ENCODE results near the gene ABCB9.
"Not testable (repeated sequence)": the region's sequence is repeated elsewhere in the genome, so short reads cannot be mapped to it uniquely, and the experiment has no call there.

Gene ABCB9

GRCh38 chr12:122965851-122966742, at the start of gene ABCB9:
ABCB9 (minus strand) TSS chr12:122966463; CDS start chr12:122960235, 6,228 bp downstream.
- peak; percentile 85 for DNase-seq

DNA sequence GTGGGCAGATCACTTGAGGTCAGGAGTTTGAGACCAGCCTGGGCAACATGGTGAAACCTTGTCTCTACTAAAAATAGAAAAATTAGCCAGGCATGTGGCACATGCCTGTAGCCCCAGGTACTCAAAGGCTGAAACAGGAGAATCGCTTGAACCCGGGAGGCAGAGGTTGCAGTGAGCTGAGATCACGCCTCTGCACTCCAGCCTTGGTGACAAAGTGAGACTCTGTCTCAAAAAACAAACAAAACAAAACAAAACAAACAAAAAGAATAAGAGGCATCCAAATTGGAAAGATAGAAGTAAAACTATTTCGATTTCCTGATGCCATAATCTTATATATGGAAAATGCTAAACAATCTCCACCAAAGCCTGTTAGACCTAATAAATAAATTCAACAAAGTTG, 48.2 kb upstream of the ABCB9 start:
- DNase-seq, result not testable (repeated sequence)

DNA sequence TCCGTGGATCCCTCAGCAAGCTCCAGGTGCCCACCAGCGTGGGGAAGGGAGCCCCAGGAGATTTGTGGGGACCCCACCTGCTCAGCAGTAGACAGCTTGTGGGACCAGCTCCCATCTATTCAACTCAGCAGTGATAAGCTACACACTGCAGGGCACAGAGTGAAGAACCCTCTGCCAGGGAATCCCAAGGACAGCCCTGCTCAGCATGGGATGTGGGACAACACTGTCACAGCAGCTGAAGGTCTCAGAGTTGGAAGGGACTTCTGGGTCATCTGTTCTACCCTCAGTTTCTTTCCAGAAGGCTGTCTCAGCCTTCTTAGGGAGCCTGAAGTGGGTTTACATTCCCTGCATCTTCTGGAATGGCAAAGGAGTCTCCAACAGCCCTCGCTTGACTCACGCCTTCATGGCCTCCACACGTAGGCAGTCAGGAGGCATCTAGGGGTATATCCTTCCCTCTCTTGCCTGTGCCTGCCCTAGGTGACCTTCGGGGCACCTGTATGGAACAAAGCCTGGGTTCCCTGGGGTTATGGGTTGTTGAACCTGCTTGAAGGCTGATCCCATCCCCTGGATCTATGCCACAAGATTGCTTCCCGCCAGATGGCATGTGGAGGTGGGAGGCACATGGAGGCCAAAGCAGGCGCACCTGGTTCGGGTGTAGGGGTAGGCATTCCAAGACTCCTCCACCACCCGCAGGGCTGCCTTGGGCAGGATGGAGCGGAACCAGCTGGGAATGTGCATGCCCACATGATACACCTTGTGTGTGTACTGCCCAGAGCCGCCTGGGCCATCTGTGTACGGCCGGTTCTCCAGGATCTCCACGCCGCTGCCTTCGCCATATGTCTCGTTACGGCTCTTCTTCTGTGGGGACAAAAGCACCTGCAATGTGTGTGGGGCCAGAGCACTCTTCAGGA, 47.2 kb upstream of the ABCB9 start:
- no peak for DNase-seq

GRCh38 chr12:123011701-123012100, 45.4 kb upstream of the ABCB9 start:
- no peak for DNase-seq

DNA sequence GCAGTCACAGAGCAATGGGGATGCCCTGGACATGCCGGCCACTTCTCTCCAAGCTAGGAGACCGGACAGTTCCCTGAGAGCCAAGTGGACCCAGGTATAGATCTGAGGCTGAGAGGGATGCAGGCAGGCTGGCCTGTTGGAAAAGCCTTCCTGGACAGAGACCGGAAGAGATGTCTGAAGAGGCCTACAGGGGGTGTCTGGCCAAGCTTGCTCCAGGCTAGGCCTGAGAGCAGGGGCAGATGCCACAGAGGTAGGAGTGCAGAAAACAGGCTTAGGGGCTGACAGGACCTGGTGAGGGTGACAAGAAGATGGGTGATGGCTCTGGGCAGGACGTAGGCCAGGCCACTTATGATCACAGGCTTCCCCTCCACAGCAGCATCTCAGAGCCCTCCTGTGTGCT, 44.4 kb upstream of the ABCB9 start:
- no peak for DNase-seq

GRCh38 chr12:123010110-123010509, 43.8 kb upstream of the ABCB9 start:
- no peak for DNase-seq

DNA sequence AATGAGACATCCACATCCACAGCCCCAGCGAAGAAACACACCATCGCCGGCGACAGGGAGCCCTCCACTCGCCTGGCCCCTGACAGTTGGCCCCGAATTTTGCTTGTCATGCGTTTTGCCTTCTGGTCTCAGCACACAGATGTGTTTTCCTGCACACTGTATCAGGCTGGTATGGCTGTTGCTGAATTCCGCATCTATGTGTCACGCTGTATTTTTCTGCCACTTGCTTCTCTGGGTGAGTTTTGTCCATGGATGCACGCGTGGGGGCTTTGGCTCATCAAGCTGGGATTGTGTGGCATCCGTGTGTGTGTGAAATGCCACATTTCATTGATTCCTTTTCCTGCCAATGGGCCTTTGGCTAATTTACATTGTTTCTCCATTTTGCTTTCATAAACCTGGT, 40.7 kb upstream of the ABCB9 start:
- no peak for DNase-seq

- no peak for DNase-seq
These were observed 38.9 kb upstream of the ABCB9 start for GRCh38 chr12:123005081-123005626.

DNA sequence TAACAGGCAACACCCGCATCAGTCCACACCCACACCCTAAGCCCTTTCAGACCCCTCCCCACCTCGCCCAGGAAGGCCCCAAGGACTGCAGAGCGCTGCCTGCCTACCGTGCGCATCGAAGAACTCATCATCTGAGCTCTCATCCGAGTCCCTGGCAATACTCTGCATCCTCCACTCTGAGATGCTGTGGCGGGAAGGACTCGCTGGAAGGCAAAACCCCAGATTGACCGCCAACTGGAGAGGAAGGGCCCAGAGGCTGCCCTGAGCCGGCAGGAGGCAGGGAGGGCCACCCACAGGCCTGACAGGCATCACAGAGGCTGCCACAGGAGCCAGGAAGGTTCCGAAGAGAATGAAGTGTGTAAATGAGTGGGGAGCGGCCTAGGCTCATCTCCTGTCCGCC, 38.0 kb upstream of the ABCB9 start:
- DNase-seq, result no peak

- DNase-seq, result no peak
These were observed 37.0 kb upstream of the ABCB9 start for GRCh38 chr12:123003257-123003656.

DNA sequence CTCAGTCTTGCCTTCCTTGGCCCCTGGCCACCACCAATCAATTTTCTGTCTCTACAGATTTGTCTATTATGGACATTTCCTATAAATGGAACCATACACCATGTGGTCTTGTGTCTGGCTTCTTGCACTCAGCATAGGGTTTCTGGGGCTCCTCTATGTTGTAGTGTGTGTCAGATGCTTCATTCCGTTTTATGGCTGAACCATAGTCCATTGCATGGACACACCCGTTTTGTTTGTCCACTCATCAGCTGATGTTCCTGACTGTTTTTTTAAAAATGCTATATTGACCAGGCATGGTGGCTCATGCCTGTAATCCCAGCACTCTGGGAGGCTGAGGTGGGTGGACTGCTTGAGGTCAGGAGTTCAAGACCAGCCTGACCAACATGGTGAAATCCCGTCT, 35.2 kb upstream of the ABCB9 start:
- DNase-seq, result no peak

GRCh38 chr12:123000578-123000977, 34.3 kb upstream of the ABCB9 start:
- no peak for DNase-seq

DNA sequence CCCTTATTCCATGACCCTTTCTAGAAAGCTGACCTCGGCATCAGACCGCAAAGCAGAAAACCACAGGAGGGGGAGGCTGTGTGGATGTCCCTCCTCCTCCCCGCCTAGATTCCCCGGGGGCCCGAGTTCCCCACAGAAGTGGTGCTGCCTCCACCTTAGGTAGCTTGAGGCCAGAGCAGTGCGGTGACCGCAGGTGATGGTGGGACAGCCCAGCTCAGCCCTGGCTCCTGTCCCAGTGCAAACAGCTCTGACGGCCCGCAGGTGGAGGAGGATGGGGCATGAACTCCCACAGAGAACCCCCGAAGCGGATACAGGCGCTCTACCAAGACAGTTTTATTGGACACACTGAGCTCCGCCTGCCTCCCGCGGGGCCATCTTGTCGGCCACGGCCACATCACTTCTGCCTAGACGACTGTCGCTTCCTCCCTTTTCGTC, 33.7 kb upstream of the ABCB9 start:
- no peak for DNase-seq

- no peak for DNase-seq
These were observed 33.1 kb upstream of the ABCB9 start for GRCh38 chr12:122999196-122999946.

DNA sequence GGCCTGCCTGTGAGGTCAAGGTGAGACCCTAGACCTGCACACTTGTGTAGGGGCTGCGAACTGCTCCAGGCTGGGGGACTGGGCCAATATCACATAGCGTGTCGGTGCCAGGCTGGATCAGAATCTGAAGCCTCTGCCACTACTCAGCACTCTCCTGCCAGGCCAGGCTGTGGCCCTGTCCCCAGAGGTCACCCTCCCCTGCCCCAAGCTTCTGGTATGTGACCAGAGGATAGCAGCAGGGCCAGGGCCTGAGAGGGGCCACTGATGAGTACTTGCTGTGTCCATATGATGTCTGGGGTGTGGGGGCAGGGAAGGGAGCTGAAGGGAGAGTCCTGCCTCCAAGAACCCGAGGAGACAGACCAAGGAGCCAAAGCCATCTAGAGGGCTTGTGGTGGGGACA, 32.1 kb upstream of the ABCB9 start:
- DNase-seq, result no peak

DNA sequence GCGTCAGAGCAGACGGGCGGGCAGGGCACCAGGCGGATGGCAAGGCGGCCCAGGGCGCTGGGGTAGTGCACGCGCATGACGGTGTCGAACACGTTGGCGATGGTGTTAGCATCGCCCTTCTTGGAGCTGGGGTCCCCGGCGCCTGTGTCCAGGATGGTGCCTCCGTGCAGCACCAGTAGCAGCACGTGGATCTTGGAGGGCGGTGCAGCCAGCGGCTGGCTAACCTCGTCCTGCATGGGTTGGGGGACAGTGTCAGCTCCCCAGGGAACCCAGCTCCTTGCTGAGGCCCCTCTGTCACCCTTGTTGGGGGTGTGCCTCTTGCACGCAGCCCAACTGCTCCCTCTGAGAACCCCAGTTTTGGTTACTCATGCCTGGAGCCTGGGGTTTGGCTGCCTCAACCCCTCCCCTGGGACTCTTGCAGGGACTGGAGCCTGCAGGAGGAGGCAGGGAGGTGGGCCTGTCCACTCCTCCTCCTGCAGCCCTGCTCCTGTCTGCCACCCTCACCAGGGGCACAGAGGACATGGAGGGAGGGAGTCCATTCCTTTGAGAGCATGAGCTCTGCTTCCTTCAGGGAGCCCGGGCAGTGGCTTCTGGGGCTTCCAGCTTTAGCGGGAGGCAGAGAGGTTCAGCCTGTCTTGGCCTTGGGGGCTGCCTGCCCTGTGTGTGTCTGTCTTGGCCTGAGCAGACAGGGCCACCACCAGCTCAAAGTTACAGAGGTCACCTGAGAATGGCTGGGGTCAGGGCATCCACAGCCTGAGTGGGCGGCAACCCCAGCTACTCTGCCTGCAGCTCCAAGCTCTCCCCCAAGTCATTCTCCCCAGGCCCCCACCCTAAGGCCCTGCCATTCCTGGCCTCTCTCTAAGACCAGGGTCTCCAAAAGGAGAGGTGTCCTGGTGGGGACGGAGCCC, 31.3 kb upstream of the ABCB9 start:
- DNase-seq, result no peak

DNA sequence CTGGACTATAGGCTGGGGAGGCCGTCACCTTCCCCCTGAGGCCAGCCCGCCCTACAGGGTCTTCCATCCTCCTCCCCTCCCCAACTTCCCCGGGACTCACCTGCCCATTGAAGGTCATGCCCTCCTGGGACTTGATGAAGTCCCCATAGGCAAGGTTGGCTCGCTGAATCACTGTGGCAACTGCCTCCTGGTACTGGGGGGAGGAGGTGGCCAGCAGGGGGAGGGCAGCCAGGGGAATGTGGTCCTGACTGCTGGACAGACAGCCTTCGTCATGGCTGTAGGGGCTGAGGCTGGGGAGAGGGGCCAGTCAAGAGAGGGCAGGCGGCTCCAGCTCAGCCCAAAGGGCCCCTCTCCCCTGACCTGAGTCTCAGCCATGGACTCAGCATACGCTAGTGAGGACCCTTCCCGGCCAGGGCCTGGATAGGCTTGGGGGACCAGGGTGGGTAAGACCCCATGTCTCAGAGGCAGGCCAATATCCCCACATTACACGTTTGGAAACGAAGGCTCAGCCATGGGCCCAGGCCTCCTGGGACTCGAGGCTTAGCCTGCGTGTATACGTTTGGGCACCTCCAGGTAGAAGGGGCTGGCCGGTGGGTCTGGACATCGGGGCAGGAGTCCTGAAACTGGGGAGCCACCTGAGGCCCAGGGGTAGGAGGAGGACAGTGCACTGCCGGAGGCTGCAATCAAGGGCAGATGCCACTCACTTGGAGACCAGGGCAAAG, 30.5 kb upstream of the ABCB9 start:
- DNase-seq, result no peak

- no peak for DNase-seq
These were observed 29.9 kb upstream of the ABCB9 start for GRCh38 chr12:122996188-122996601.

GRCh38 chr12:122995503-122996187, 29.4 kb upstream of the ABCB9 start:
- no peak for DNase-seq

Measured in activated CD4-positive, alpha-beta T cell treated with anti-CD3 and anti-CD28 coated beads for 1 hour (primary cell).